HepG2 (cell line): Measurements from ENCODE around the gene ZNF343. TPM values are rescaled to one million over a fixed set of nuclear protein-coding genes. Genes with fewer than 3 reads are reported as not detected.

ENCODE experiments used
- ATAC-seq: fragments of 200-7000 bp; cut with Tn5 transposase; 3 replicates; pipeline ENCODE4 v1.9.1; 2020; ENCODE audit warnings: mild to moderate bottlenecking, moderate library complexity
- BruUV-seq: library from RNA; stranded (reverse); fragments of 400-500 nt; replicated peaks from 2 replicates; lab custom pipeline; 2021; lab: Mats Ljungman, UMichigan
- CTCF ChIA-PET: fragments of 300-600 bp; formaldehyde crosslinking; extraction: SDS; loops from one replicate; lab custom pipeline; 2021; ENCODE audit warnings: low total read pairs, inconsistent platforms, low intra/inter-chr PET ratio; lab: Yijun Ruan, JAX
- POLR2A ChIA-PET: fragments of 350-600 bp; sonication (Branson Sonifier 250); formaldehyde crosslinking; loops from one replicate; lab custom pipeline; 2020; ENCODE audit warnings: antibody characterized with exemption, inconsistent platforms; lab: Yijun Ruan, JAX
- DNase-seq: peaks from one replicate; pipeline ENCODE4 v3.0.0-alpha.2; 2015; ENCODE audit warnings: low spot score
- FAIRE-seq: peaks from 3 replicates; lab custom pipeline; 2011; peaks lifted over from hg19 to GRCh38; lab: Jason Lieb, UNC
- H2AFZ ChIP-seq: one replicate; pipeline ENCODE4 v1.6.1; 2011; ENCODE audit warnings: low read length, inconsistent platforms
- H3K27ac ChIP-seq: fragments of 300-600 bp; 3 replicates; pipeline ENCODE4 v1.8.0; 2011; ENCODE audit warnings: mixed run types, mild to moderate bottlenecking, mixed read lengths, low read length, inconsistent platforms; ENCODE audit not compliant: insufficient read depth; ENCODE audit errors: extremely low read length
- H3K27me3 ChIP-seq, 2 experiments: fragments of 200-600 bp in 1 of 2; 2 replicates in 1 of 2; 3 replicates in 1 of 2; pipeline versions ENCODE4 v1.6.0 to v1.8.0; 2011; ENCODE audit warnings: low read length in 2 of 2, mild to moderate bottlenecking in 2 of 2, moderate library complexity in 2 of 2, inconsistent platforms in 1 of 2; ENCODE audit not compliant: insufficient read depth in 2 of 2, control insufficient read depth in 1 of 2
- H3K36me3 ChIP-seq, 2 experiments: fragments of 200-600 bp in 1 of 2; replicated peaks in 1 of 2; 2 replicates in 1 of 2; 3 replicates in 1 of 2; pipeline versions ENCODE4 v1.5.1 to v1.8.0; 2011; ENCODE audit warnings: low read length in 2 of 2, inconsistent platforms in 1 of 2; ENCODE audit not compliant: insufficient read depth in 2 of 2, control insufficient read depth in 1 of 2
- H3K4me1 ChIP-seq: 2 replicates; pipeline ENCODE4 v1.5.1; 2012; ENCODE audit warnings: low read length, inconsistent platforms; ENCODE audit not compliant: insufficient read depth
- H3K4me2 ChIP-seq: 2 replicates; pipeline ENCODE4 v1.6.0; 2011; ENCODE audit warnings: low read depth, low read length, inconsistent platforms
- H3K4me3 ChIP-seq, 3 experiments: fragments of 200-600 bp in 1 of 3; sonication (generic), shearing (Covaris generic) in 1 of 3; replicated peaks in 1 of 3; 2 replicates each; pipeline ENCODE4 v1.5.1; 2011 to 2016; ENCODE audit warnings: low read length in 3 of 3, inconsistent platforms in 2 of 3, low read depth in 2 of 3, mild to moderate bottlenecking in 2 of 3, control low read depth in 1 of 3, mixed read lengths in 1 of 3; ENCODE audit not compliant: insufficient read depth in 1 of 3
- H3K79me2 ChIP-seq: one replicate; pipeline ENCODE4 v1.6.1; 2011; ENCODE audit warnings: low read length, inconsistent platforms; ENCODE audit not compliant: insufficient read depth
- H3K9ac ChIP-seq: 2 replicates; pipeline ENCODE4 v1.6.0; 2011; ENCODE audit warnings: mild to moderate bottlenecking, low read depth, low read length, inconsistent platforms; ENCODE audit not compliant: insufficient read depth
- H3K9me3 ChIP-seq: 2 replicates; pipeline ENCODE4 v1.5.1; 2012; ENCODE audit warnings: mild to moderate bottlenecking, low read length
- H4K20me1 ChIP-seq: 2 replicates; pipeline ENCODE4 v1.6.0; 2011; ENCODE audit warnings: inconsistent platforms, mild to moderate bottlenecking, low read length, moderate library complexity; ENCODE audit not compliant: insufficient read depth
- ATAD3A ChIP-seq: sonication (generic); formaldehyde crosslinking; IDR thresholded peaks from 2 replicates; pipeline ENCODE4 v1.4.0; 2020; ENCODE audit warnings: missing genetic modification reagents
- HCFC1 ChIP-seq: fragments of 150-350 bp; IDR thresholded peaks from 2 replicates; pipeline ENCODE4 v1.6.1; 2014; ENCODE audit warnings: low read depth, low read length
- POLR2A ChIP-seq, 2 experiments: IDR thresholded peaks; 2 replicates each; pipeline ENCODE4 v1.6.1; 2011; ENCODE audit warnings: low read depth in 2 of 2, low read length in 2 of 2, mild to moderate bottlenecking in 1 of 2, moderate library complexity in 1 of 2; ENCODE audit not compliant: insufficient read depth in 1 of 2
- RARG ChIP-seq: sonication (generic); formaldehyde crosslinking; IDR thresholded peaks from 2 replicates; pipeline ENCODE4 v1.4.0; 2020; ENCODE audit warnings: low read depth, mild to moderate bottlenecking, missing genetic modification reagents
- RBFOX2 ChIP-seq: fragments of 200-400 bp; formaldehyde crosslinking; IDR thresholded peaks from 2 replicates; pipeline ENCODE4 v1.6.1; 2017; ENCODE audit warnings: low read depth, mild to moderate bottlenecking, low read length
- TCF12 ChIP-seq, 2 experiments: fragments of 450-650 bp in 1 of 2; sonication (generic) in 1 of 2; formaldehyde crosslinking in 1 of 2; IDR thresholded peaks; 2 replicates each; pipeline versions ENCODE4 v1.6.1 to v1.8.0; 2017 to 2022; ENCODE audit warnings: antibody characterized with exemption in 1 of 2, mild to moderate bottlenecking in 1 of 2, missing genetic modification reagents in 1 of 2, moderate library complexity in 1 of 2
- TFE3 ChIP-seq: IDR thresholded peaks from 2 replicates; pipeline ENCODE4 v1.6.1; 2016
- XRCC5 ChIP-seq: fragments of 200-400 bp; formaldehyde crosslinking; optimal IDR thresholded peaks from 2 replicates; pipeline ENCODE3; 2017; ENCODE audit warnings: mild to moderate bottlenecking, low read length
- ZNF160 ChIP-seq: sonication (generic); formaldehyde crosslinking; IDR thresholded peaks from 2 replicates; pipeline ENCODE4 v1.8.0; 2022; ENCODE audit warnings: mild to moderate bottlenecking, inconsistent platforms, missing genetic modification reagents
- ZNF557 ChIP-seq: sonication (generic); formaldehyde crosslinking; IDR thresholded peaks from 2 replicates; pipeline ENCODE4 v1.4.0; 2020; ENCODE audit warnings: missing genetic modification reagents
- ZNF589 ChIP-seq: sonication (generic); formaldehyde crosslinking; conservative IDR thresholded peaks from 2 replicates; pipeline ENCODE4 v1.8.0; 2022; ENCODE audit warnings: mild to moderate bottlenecking, moderate library complexity, missing genetic modification reagents
- WGBS: methylation state at CpG from one replicate; pipeline ENCODE4 v1.1.6; 2017; ENCODE audit warnings: low lambda C conversion rate; 5-methylcytosine and 5-hydroxymethylcytosine counted together
- in situ Hi-C: cut with HindIII; loops from 2 replicates; pipeline ENCODE4 v1.10.0; 2017; ENCODE audit warnings: low pct_unique_long_range_greater_than_20kb; ENCODE audit not compliant: extremely low pct_ligation_motif_present
- intact Hi-C: fragments of 100-400 bp; cut with micrococcal nuclease; formaldehyde crosslinking; loops from one replicate; pipeline ENCODE4 v1.10.0; 2022; ENCODE audit not compliant: unreplicated experiment
- polyA plus RNA-seq, 8 experiments: library from polyadenylated mRNA; depleted of rRNA in 3 of 8; stranded (reverse) in 7 of 8; unstranded in 1 of 8; fragments of >200 nt; fragmentation: Illumina TruSeq in 4 of 8; extraction: Trizol in 4 of 8; gene quantifications; 2 replicates each; pipeline versions ENCODE4 v1.2.1 to v1.2.3, GENCODE V29; 2011 to 2016; ENCODE audit warnings: low read depth in 4 of 8, missing spikeins in 1 of 8, mixed read lengths in 1 of 8; ENCODE audit not compliant: insufficient read depth in 1 of 8
- total RNA-seq, 5 experiments: library from RNA; depleted of rRNA; stranded (reverse); fragments of >200 nt; fragmentation: Illumina TruSeq; extraction: Trizol; gene quantifications; 2 replicates each; pipeline ENCODE4 v1.2.3, GENCODE V29; 2016; ENCODE audit warnings: low read depth in 1 of 5

The ZNF343 gene
- total and polyA plus RNA-seq, 2 of the 13 experiments (the other 11 are each of a cell fraction or from before 2014, with no cell fraction given), result 16.4 to 22.1 TPM

DNA sequence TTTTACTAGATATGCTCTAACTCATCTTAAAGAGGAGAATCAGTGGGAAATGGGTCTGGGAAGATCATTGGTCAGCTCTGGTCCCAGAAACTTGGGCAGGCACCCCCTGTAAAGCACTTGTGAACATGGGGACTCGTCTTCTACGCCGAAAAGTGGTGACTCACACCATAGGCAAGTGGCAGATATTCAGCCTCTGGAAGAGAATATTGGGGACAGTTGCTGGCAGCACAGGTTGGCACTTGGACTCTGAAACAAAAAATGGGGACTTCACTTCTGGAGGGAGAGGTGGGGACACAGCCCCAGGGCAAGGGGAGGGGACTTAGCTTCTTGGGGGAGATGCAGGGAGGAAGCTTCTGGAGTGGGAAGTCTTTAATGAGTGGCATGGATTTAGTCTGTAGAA lies 11.9 kb upstream of the ZNF343 start:
- in situ Hi-C loops (no loop called here), intact Hi-C loops (no loop called here)
- Histone ChIP-seq H3K79me2 (no peaks in the 10 kb centered on the region), H3K27ac (no peak overlapping the region), H4K20me1 (no peaks in the 10 kb centered on the region), H3K4me1 (peaks cover 19% of the 10 kb centered on the region), H3K9ac (no peak overlapping the region), H2AFZ (no peak overlapping the region), H3K9me3 (no peaks in the 10 kb centered on the region), H3K4me2 (no peak overlapping the region), H3K4me3 (no peak overlapping the region), H3K27me3 (peaks cover 1 to 32% of the 10 kb centered on the region in 2 experiments; a peak in 3 of 5 replicates), H3K36me3 (no peaks in the 10 kb centered on the region)
- ChIA-PET CTCF (no interaction called here), POLR2A (interaction anchor here (1.0 to 1.9 kb wide), 2 partner anchors 11 to 132 kb away, joined by 4 to 7 read pairs; partner anchors contain the start of gene NOP56)
- no TSS peak for BruUV-seq
- 72% methylated on average over 3 of the region's 3 CpGs for WGBS
- ATAC-seq (no peak), DNase-seq (no peak), FAIRE-seq (no peak)
- TF ChIP-seq RARG (CRISPR knock-in tag), result no peak
- no peak for TF ChIP-seq ATAD3A (CRISPR knock-in tag)
- TF ChIP-seq POLR2A (IDR thresholded peaks at IDR 0.05; ENCODE audit: insufficient read depth in 1 of 2, low read depth in 2 of 2, low read length in 2 of 2), result no peak
- no peak for TF ChIP-seq TCF12 (IDR thresholded peaks at IDR 0.05)
- TF ChIP-seq TCF12 (CRISPR knock-in tag; IDR thresholded peaks at IDR 0.05), result no peak
- TF ChIP-seq ZNF557 (CRISPR knock-in tag), result no peak
- no peak for TF ChIP-seq XRCC5
- TF ChIP-seq ZNF589, result no peak
- TF ChIP-seq HCFC1, result no peak
- no peak for TF ChIP-seq RBFOX2
- no peak for TF ChIP-seq TFE3 (CRISPR knock-in tag)
- TF ChIP-seq ZNF160, result no peak
